Gastrocnemius medialis (tissue), 4 donors: Measurements from ENCODE around the gene PLCL1. TPM values are rescaled to one million over a fixed set of nuclear protein-coding genes. Genes with fewer than 3 reads are reported as not detected.
"Not testable (repeated sequence)": the region's sequence is repeated elsewhere in the genome, so short reads cannot be mapped to it uniquely, and the experiment has no call there.

ENCODE experiments used
- ATAC-seq, 2 donors: fragments of 150-250 bp; one replicate each; pipeline ENCODE4 v1.9.1; 2016
- DNase-seq, 2 donors: peaks; one replicate each; pipeline ENCODE4 v3.0.0-alpha.2; 2019
- H3K27ac ChIP-seq, 4 donors: fragments of 200-600 bp; sonication (generic); 1 replicate in 1 of 4; 2 replicates in 3 of 4; pipeline ENCODE4 v1.5.1; 2016 to 2018; ENCODE audit warnings: mild to moderate bottlenecking in 2 of 4, moderate library complexity in 1 of 4
- H3K27me3 ChIP-seq, 3 donors: fragments of 200-600 bp; sonication (generic) in 2 of 3; 1 replicate in 1 of 3; 2 replicates in 2 of 3; pipeline versions ENCODE4 v1.5.1 to v1.6.0; 2016 to 2019; ENCODE audit warnings: mild to moderate bottlenecking in 1 of 3, moderate library complexity in 1 of 3
- H3K36me3 ChIP-seq, 2 donors: fragments of 200-600 bp; sonication (generic) in 1 of 2; one replicate each; pipeline ENCODE4 v1.5.1; 2017 to 2018
- H3K4me1 ChIP-seq, 2 donors: fragments of 200-600 bp; sonication (generic) in 1 of 2; one replicate each; pipeline ENCODE4 v1.5.1; 2016 to 2017; ENCODE audit warnings: mild to moderate bottlenecking in 2 of 2
- H3K4me3 ChIP-seq, 4 donors: fragments of 200-600 bp; sonication (generic) in 3 of 4; 1 replicate in 1 of 4; 2 replicates in 3 of 4; pipeline ENCODE4 v1.5.1; 2016 to 2019; ENCODE audit warnings: mild to moderate bottlenecking in 2 of 4
- H3K9me3 ChIP-seq, 3 donors: fragments of 200-600 bp; sonication (generic) in 2 of 3; 1 replicate in 1 of 3; 2 replicates in 2 of 3; pipeline ENCODE4 v1.5.1; 2016 to 2019
- POLR2A ChIP-seq, 2 donors: fragments of 450-650 bp; IDR thresholded peaks; one replicate each; pipeline ENCODE4 v1.6.1; 2017; ENCODE audit warnings: antibody characterized with exemption in 2 of 2, mild to moderate bottlenecking in 2 of 2, moderate library complexity in 2 of 2
- in situ Hi-C, 4 donors: fragments of 200-750 bp; cut with MboI; loops; one replicate each; pipeline versions ENCODE4 v1.15.0 to v1.8.0; 2017; ENCODE audit warnings: low sequenced_read_pairs in 4 of 4
- intact Hi-C: fragments of 100-400 bp; cut with DNase I; formaldehyde crosslinking; loops from one replicate; pipeline ENCODE4 v1.15.1; 2023; ENCODE audit warnings: low total_unique reads
- total RNA-seq, 4 donors: library from RNA; depleted of rRNA; stranded (reverse); fragments of >200 nt; gene quantifications; one replicate each; pipeline versions ENCODE4 v1.1.0 to v1.2.3, GENCODE V29; 2016
- TF ChIP-seq, protein P1 (sequence below), 5 experiments: fragments of 450-650 bp in 3 of 5; fragments of 200-600 bp in 2 of 5; sonication (generic) in 2 of 5; IDR thresholded peaks in 4 of 5; conservative IDR thresholded peaks in 1 of 5; 1 replicate in 4 of 5; 2 replicates in 1 of 5; pipeline ENCODE4 v1.5.1; 2016 to 2019; ENCODE audit warnings: antibody characterized with exemption in 5 of 5, mild to moderate bottlenecking in 3 of 5, moderate library complexity in 3 of 5

Gene PLCL1
- total RNA-seq, 4 donors from 2014 or later: 5.9 to 10.7 (median 9.8) TPM

DNA sequence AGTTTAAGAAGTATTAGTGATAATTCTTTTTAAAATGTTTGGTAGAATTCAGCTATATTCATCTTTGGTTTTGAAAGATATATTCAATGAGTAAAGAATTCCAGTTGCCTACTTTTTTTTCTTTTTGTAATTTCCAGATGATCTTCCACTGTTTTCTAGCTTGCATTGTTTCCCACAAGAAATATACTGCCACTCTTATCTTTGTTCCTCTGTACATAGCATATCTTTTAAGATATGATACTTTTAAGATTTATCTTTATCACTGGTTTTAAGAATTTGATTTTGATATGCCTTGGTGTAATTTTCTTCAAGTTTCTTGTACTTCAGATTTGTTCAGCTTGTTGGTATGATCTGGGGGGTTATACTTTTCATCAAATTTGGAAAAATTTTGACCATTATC lies 374.4 kb downstream of the PLCL1 start:
- ATAC-seq: no peak
- Histone ChIP-seq H3K27ac (no peak overlapping the region), H3K4me1 (no peaks in the 10 kb centered on the region), H3K27me3 (no peaks in the 10 kb centered on the region), H3K4me3 (no peak overlapping the region), H3K36me3 (no peaks in the 10 kb centered on the region), H3K9me3 (no peaks in the 10 kb centered on the region)
- intact Hi-C loops: no loop called here
- in situ Hi-C loops: no loop called here
- no peak for TF ChIP-seq POLR2A (IDR thresholded peaks at IDR 0.05)
- TF ChIP-seq, protein P1, sequence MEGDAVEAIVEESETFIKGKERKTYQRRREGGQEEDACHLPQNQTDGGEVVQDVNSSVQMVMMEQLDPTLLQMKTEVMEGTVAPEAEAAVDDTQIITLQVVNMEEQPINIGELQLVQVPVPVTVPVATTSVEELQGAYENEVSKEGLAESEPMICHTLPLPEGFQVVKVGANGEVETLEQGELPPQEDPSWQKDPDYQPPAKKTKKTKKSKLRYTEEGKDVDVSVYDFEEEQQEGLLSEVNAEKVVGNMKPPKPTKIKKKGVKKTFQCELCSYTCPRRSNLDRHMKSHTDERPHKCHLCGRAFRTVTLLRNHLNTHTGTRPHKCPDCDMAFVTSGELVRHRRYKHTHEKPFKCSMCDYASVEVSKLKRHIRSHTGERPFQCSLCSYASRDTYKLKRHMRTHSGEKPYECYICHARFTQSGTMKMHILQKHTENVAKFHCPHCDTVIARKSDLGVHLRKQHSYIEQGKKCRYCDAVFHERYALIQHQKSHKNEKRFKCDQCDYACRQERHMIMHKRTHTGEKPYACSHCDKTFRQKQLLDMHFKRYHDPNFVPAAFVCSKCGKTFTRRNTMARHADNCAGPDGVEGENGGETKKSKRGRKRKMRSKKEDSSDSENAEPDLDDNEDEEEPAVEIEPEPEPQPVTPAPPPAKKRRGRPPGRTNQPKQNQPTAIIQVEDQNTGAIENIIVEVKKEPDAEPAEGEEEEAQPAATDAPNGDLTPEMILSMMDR (IDR thresholded peaks at IDR 0.05 in 4 of 5, conservative IDR thresholded peaks at IDR 0.05 in 1 of 5): no peak
- no peak for DNase-seq

DNA sequence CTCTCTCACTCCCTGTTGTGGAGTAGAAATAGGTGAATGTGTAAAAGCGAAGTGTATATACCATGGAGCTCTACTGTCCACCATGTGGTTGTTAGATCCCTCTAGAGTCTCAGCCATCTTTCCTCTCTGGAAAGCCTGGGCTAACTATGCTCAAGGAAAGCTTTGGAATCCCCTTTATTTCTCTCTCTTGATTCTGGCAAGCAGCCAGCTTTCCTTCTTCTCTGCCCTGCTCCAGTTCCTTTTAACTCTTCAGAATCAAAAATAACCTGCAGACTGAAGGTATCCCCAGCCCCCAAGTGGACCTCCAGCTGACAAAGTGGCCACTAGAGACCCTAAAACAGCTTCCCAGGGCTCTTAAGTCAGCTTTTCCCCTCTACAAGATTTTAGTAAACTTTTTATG lies 381.9 kb downstream of the PLCL1 start:
- ATAC-seq: no peak

DNA sequence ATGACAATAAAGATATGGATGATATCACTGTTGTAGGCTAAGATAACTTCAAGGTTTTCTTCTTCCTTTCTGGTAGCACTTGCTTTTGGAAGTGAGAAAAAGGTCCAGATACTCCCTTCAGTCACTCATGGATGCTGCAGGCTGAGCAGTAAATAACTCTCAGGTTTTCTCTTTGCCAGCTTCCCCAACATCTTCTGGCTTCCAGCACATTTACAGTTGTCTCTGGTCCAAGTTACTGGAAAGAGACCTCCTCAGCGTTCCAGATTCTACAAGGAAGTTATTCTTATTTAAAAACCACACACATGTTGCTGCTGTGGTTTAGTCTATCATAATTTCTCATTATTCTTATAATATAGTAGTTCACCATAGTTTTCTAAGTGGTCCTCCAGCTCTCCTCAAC lies 383.4 kb downstream of the PLCL1 start:
- no peak for ATAC-seq
- H3K4me3 ChIP-seq: no peak overlapping the region
- H3K27me3 ChIP-seq: no peaks in the 10 kb centered on the region
- in situ Hi-C loops: no loop called here
- DNase-seq: no peak
- H3K4me1 ChIP-seq: no peaks in the 10 kb centered on the region
- no peaks in the 10 kb centered on the region for H3K36me3 ChIP-seq
- intact Hi-C loops: no loop called here
- no peaks in the 10 kb centered on the region for H3K9me3 ChIP-seq
- TF ChIP-seq POLR2A (IDR thresholded peaks at IDR 0.05): no peak
- TF ChIP-seq, protein P1 (IDR thresholded peaks at IDR 0.05 in 4 of 5, conservative IDR thresholded peaks at IDR 0.05 in 1 of 5): no peak
- H3K27ac ChIP-seq: no peak overlapping the region

More for the DNA sequence above, 381.9 kb downstream of the PLCL1 start:
- Histone ChIP-seq H3K9me3 (no peaks in the 10 kb centered on the region), H3K27me3 (no peaks in the 10 kb centered on the region), H3K4me1 (no peaks in the 10 kb centered on the region), H3K36me3 (no peaks in the 10 kb centered on the region), H3K27ac (no peak overlapping the region), H3K4me3 (no peak overlapping the region)
- intact Hi-C loops (no loop called here), in situ Hi-C loops (no loop called here)
- TF ChIP-seq, protein P1 (IDR thresholded peaks at IDR 0.05 in 4 of 5, conservative IDR thresholded peaks at IDR 0.05 in 1 of 5): no peak
- no peak for TF ChIP-seq POLR2A (IDR thresholded peaks at IDR 0.05)
- no peak for DNase-seq

DNA sequence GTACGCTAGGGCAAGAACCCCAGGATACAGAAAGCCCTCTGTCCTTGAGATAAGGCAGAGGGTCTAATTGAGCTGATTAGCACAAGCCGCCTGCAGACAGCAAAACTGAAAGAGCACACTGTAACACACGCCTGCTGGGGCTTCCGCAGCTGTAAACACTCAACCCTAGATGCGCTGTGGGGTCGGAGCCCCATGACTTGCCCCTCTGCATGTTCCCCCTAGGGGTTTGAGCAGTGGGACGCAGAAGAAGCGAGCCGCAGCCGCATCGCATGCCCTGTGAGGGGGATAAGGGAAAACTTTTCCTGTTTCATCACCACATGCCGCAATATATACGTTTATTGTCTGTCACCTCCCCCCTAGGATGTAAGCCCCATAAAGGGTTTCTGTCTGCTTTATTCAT lies 384.6 kb downstream of the PLCL1 start:
- ATAC-seq: no peak
- no peaks in the 10 kb centered on the region for H3K9me3 ChIP-seq
- no peak overlapping the region for H3K27ac ChIP-seq
- H3K4me3 ChIP-seq: no peak overlapping the region
- no peaks in the 10 kb centered on the region for H3K27me3 ChIP-seq
- H3K36me3 ChIP-seq: no peaks in the 10 kb centered on the region
- H3K4me1 ChIP-seq: no peaks in the 10 kb centered on the region
- no peak for DNase-seq
- in situ Hi-C loops (no loop called here), intact Hi-C loops (no loop called here)
- TF ChIP-seq POLR2A (IDR thresholded peaks at IDR 0.05): no peak
- TF ChIP-seq, protein P1 (IDR thresholded peaks at IDR 0.05 in 4 of 5, conservative IDR thresholded peaks at IDR 0.05 in 1 of 5): no peak

DNA sequence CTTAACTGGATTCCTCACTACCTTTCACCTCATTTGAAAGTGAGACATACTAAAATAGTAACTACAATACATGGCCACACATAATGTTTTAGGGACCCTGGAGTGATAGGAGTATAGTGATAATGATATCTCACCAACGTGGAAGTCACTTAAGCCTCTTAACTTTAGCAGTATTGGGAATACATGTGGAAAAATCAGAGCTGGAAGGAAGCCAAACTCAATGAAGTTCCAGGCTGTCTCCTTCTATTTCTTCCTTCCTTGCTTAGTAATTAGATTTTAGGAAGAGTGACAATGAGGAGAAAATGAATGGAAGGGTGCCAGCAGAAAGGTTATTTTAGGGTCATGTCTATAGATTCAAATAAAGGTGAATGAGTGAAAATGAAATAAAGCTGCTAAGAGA lies 387.3 kb downstream of the PLCL1 start:
- H3K36me3 ChIP-seq: no peaks in the 10 kb centered on the region
- in situ Hi-C loops: no loop called here
- intact Hi-C loops: no loop called here

DNA sequence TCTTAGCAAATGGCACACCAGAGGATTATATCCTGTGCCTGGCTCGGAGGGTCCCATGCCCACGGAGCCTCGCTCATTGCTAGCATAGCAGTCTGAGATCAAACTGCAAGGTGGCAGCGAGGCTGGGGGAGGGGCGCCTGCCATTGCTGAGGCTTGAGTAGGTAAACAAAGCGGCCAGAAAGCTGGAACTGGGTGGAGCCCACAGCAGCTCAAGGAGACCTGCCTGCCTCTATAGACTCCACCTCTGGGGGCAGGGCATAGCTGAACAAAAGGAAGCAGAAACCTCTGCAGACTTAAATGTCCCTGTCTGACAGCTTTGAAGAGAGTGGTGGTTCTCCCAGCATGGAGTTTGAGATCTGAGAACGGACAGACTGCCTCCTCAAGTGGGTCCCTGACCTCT lies 392.2 kb downstream of the PLCL1 start:
- H3K36me3 ChIP-seq, ATAC-seq, DNase-seq, H3K9me3 ChIP-seq, in situ Hi-C loops, H3K27ac ChIP-seq, intact Hi-C loops, H3K4me1 ChIP-seq, H3K4me3 ChIP-seq, H3K27me3 ChIP-seq: not testable (repeated sequence)

More for the DNA sequence above, 387.3 kb downstream of the PLCL1 start:
- H3K27ac ChIP-seq: no peak overlapping the region
- no peaks in the 10 kb centered on the region for H3K27me3 ChIP-seq
- ATAC-seq (no peak), DNase-seq (no peak)
- no peaks in the 10 kb centered on the region for H3K9me3 ChIP-seq
- no peak for TF ChIP-seq POLR2A (IDR thresholded peaks at IDR 0.05)
- TF ChIP-seq, protein P1 (IDR thresholded peaks at IDR 0.05 in 4 of 5, conservative IDR thresholded peaks at IDR 0.05 in 1 of 5): no peak
- no peak overlapping the region for H3K4me3 ChIP-seq
- no peaks in the 10 kb centered on the region for H3K4me1 ChIP-seq
